Neural progenitor cell (in vitro differentiated cells): ENCODE data around the gene TLR5.

Source experiments
- EZH2 ChIP-seq: fragments of 200-600 bp; sonication (generic); IDR thresholded peaks from 2 replicates; pipeline ENCODE4 v1.6.1; 2017; ENCODE audit warnings: antibody characterized with exemption, mild to moderate bottlenecking, moderate library complexity
- EZH2phosphoT487 ChIP-seq: fragments of 200-600 bp; sonication (generic); IDR thresholded peaks from 2 replicates; pipeline ENCODE4 v1.6.1; 2017; ENCODE audit warnings: antibody characterized with exemption
- TF ChIP-seq, protein P1 (sequence below): fragments of 200-600 bp; sonication (generic); IDR thresholded peaks from 2 replicates; pipeline ENCODE4 v1.5.1; 2017; ENCODE audit warnings: antibody characterized with exemption, mild to moderate bottlenecking

DNA sequence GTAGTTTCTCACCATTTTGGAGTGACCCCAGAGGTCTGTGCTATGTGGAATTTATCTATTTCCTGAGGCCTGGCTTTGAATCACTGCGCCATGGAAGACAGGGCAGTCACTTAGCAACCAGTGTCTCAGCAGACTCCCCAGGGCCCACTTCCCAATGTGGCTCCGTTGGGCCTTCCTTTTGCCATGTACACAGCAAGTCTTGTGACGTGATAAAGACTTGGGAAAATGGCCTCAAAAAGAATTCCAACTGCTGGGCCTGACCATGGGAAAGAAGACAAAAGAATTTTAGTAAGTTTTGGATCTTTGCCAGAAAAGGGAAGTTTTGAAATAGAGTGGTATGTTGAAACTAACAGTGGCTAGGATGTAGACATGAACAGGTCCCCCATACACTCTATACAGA is 36.2 kb downstream of the TLR5 start:
- TF ChIP-seq, protein P1, sequence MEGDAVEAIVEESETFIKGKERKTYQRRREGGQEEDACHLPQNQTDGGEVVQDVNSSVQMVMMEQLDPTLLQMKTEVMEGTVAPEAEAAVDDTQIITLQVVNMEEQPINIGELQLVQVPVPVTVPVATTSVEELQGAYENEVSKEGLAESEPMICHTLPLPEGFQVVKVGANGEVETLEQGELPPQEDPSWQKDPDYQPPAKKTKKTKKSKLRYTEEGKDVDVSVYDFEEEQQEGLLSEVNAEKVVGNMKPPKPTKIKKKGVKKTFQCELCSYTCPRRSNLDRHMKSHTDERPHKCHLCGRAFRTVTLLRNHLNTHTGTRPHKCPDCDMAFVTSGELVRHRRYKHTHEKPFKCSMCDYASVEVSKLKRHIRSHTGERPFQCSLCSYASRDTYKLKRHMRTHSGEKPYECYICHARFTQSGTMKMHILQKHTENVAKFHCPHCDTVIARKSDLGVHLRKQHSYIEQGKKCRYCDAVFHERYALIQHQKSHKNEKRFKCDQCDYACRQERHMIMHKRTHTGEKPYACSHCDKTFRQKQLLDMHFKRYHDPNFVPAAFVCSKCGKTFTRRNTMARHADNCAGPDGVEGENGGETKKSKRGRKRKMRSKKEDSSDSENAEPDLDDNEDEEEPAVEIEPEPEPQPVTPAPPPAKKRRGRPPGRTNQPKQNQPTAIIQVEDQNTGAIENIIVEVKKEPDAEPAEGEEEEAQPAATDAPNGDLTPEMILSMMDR: no peak
- TF ChIP-seq EZH2 (no peak), EZH2phosphoT487 (no peak)
